ENCODE data around the gene GLP2R. TPM values are rescaled to one million over a fixed set of nuclear protein-coding genes. Genes with fewer than 3 reads are reported as not detected.

Gene GLP2R
- total and polyA plus RNA-seq, 2 experiments from 2014 or later: not detected

DNA sequence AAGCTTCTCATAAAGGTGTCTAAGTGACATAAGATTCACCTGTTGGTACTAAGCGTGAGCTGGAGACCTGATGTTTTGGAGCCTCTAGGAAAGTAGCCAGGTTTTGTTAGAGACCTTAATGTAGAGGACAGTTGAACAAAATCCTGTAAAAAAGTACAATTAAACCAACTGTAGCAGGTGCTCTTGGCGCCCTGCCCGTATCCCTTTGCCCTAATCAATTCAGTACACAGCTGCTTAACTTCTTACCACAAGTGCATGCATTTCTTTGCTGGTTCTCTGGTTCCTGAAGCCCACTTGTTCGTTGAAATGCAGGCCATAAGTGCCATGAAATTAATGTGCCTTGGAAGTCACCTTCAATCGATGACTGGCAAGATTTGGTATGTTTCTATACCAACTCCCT, 24.4 kb downstream of the GLP2R start:
- DNase-seq (ENCODE audit: low spot score) (no peak), ATAC-seq (no peak)
- Histone ChIP-seq H3K27ac (ENCODE audit: low read depth) (no peak overlapping the region), H3K4me2 (no peak overlapping the region), H3K4me1 (ENCODE audit: insufficient read depth) (no peaks in the 10 kb centered on the region), H3F3A (replicated peaks; ENCODE audit: low read depth) (no peaks in the 10 kb centered on the region), H4K20me1 (replicated peaks; ENCODE audit: insufficient read depth) (no peaks in the 10 kb centered on the region), H3K4me3 (no peak overlapping the region), H3K27me3 (ENCODE audit: insufficient read depth) (no peaks in the 10 kb centered on the region), H3K36me3 (ENCODE audit: insufficient read depth) (no peaks in the 10 kb centered on the region), H3K9me2 (ENCODE audit: insufficient read depth) (0 out of 2 replicates have a peak, but pooled peaks cover 6% of the 10 kb centered on the region), H2AFZ (no peak overlapping the region), H3K79me2 (replicated peaks; ENCODE audit: insufficient read depth) (no peaks in the 10 kb centered on the region)
- no peak overlapping the region for H3K27ac Mint-ChIP-seq
- H3K4me1 Mint-ChIP-seq: no peaks in the 10 kb centered on the region
- H3K4me3 Mint-ChIP-seq: no peak overlapping the region
- peaks cover 2% of the 10 kb centered on the region; the same call in 2 of the 3 replicates for H3K9me3 Mint-ChIP-seq
- TF ChIP-seq ZNF331 (CRISPR knock-in tag; IDR thresholded peaks at IDR 0.05; ENCODE audit: low read depth) (no peak), ZNF114 (CRISPR knock-in tag; IDR thresholded peaks at IDR 0.05) (no peak), POLR2AphosphoS5 (IDR thresholded peaks at IDR 0.05; ENCODE audit: low read depth) (no peak), REST (IDR thresholded peaks at IDR 0.05; ENCODE audit: unreplicated experiment) (no peak), ZNF462 (CRISPR knock-in tag; IDR thresholded peaks at IDR 0.05) (no peak), EZH2phosphoT487 (IDR thresholded peaks at IDR 0.05; ENCODE audit: unreplicated experiment) (no peak), CTCF (conservative IDR thresholded peaks at IDR 0.05; ENCODE audit: low read depth in 2 of 2) (no peak)
- no peaks in the 10 kb centered on the region for H3K36me3 Mint-ChIP-seq (ENCODE audit: low read depth)
- H3K27me3 Mint-ChIP-seq (ENCODE audit: insufficient read depth, low read depth, poor library complexity): no peaks in the 10 kb centered on the region
